ENCODE data around the gene TPRX2.

- TF ChIP-seq CTCF (IDR thresholded peaks at IDR 0.05; ENCODE audit: low read length) = no peak
- TF ChIP-seq EZH2 (optimal IDR thresholded peaks at IDR 0.05; ENCODE audit: low read depth, low read length) = no peak
Measured at GRCh38 chr19:47826800-47827199, 32.2 kb upstream of the TPRX2 start.

All from MM.1S (cell line).